H9 (cell line): ENCODE measurements around the gene SLC6A3. TPM values are rescaled to one million over a fixed set of nuclear protein-coding genes. Genes with fewer than 3 reads are reported as not detected.

ENCODE experiments used
- DNase-seq: peaks from one replicate; pipeline ENCODE4 v3.0.0-alpha.2; 2017
- H2AFZ ChIP-seq: one replicate; pipeline ENCODE4 v1.6.1; 2013; ENCODE audit warnings: mild to moderate bottlenecking, low read length, control low read depth, moderate library complexity
- H2AK5ac ChIP-seq: 2 replicates; pipeline ENCODE4 v1.6.1; 2013; ENCODE audit warnings: low read length, control low read depth, mixed read lengths; ENCODE audit not compliant: insufficient read length
- H2BK120ac ChIP-seq: one replicate; pipeline ENCODE4 v1.6.1; 2013; ENCODE audit warnings: low read depth, mild to moderate bottlenecking, low read length, control low read depth, inconsistent platforms; ENCODE audit not compliant: poor library complexity, severe bottlenecking
- H2BK12ac ChIP-seq: 2 replicates; pipeline ENCODE4 v1.6.1; 2013; ENCODE audit warnings: low read length, control low read depth, mixed read lengths, low read depth; ENCODE audit not compliant: insufficient read length
- H2BK15ac ChIP-seq: 2 replicates; pipeline ENCODE4 v1.6.1; 2013; ENCODE audit warnings: low read depth, low read length, control low read depth
- H2BK20ac ChIP-seq: one replicate; pipeline ENCODE4 v1.6.1; 2013; ENCODE audit warnings: low read depth, mild to moderate bottlenecking, low read length, control low read depth, inconsistent platforms; ENCODE audit not compliant: poor library complexity, severe bottlenecking
- H2BK5ac ChIP-seq: 2 replicates; pipeline ENCODE4 v1.6.1; 2013; ENCODE audit warnings: low read length, control low read depth, mixed read lengths; ENCODE audit not compliant: insufficient read length
- H3K14ac ChIP-seq: 2 replicates; pipeline ENCODE4 v1.6.1; 2013; ENCODE audit warnings: low read length, control low read depth; ENCODE audit not compliant: insufficient read depth
- H3K18ac ChIP-seq: 2 replicates; pipeline ENCODE4 v1.6.1; 2013; ENCODE audit warnings: low read depth, mild to moderate bottlenecking, mixed read lengths, low read length, control low read depth; ENCODE audit not compliant: insufficient read length
- H3K23ac ChIP-seq: 2 replicates; pipeline ENCODE4 v1.6.1; 2013; ENCODE audit warnings: low read length, control low read depth, mixed read lengths, low read depth; ENCODE audit not compliant: insufficient read length
- H3K23me2 ChIP-seq: 2 replicates; pipeline ENCODE4 v1.6.1; 2013; ENCODE audit warnings: low read depth, mild to moderate bottlenecking, mixed read lengths, low read length, control low read depth; ENCODE audit not compliant: insufficient read length, poor library complexity, severe bottlenecking
- H3K27ac ChIP-seq: 2 replicates; pipeline ENCODE4 v1.5.1; 2013; ENCODE audit warnings: low read length, control low read depth, mixed read lengths, low read depth; ENCODE audit not compliant: insufficient read length
- H3K27me3 ChIP-seq: 2 replicates; pipeline ENCODE4 v1.6.1; 2013; ENCODE audit warnings: low read length, control low read depth, inconsistent platforms; ENCODE audit not compliant: insufficient read depth
- H3K4ac ChIP-seq: 2 replicates; pipeline ENCODE4 v1.6.1; 2013; ENCODE audit warnings: low read depth, mild to moderate bottlenecking, control low read depth, inconsistent platforms, low read length, moderate library complexity
- H3K4me1 ChIP-seq: 2 replicates; pipeline ENCODE4 v1.6.1; 2013; ENCODE audit warnings: low read length, control low read depth, inconsistent platforms; ENCODE audit not compliant: insufficient read depth
- H3K4me2 ChIP-seq: 2 replicates; pipeline ENCODE4 v1.6.1; 2013; ENCODE audit warnings: low read length, control low read depth, mixed read lengths; ENCODE audit not compliant: insufficient read length, insufficient read depth
- H3K56ac ChIP-seq: 2 replicates; pipeline ENCODE4 v1.6.1; 2013; ENCODE audit warnings: low read depth, mild to moderate bottlenecking, mixed read lengths, low read length, control low read depth; ENCODE audit not compliant: insufficient read length
- H3K79me1 ChIP-seq: 2 replicates; pipeline ENCODE4 v1.6.1; 2013; ENCODE audit warnings: low read depth, mild to moderate bottlenecking, moderate library complexity, low read length, control low read depth, inconsistent platforms; ENCODE audit not compliant: insufficient read depth, poor library complexity, severe bottlenecking
- H3K79me2 ChIP-seq: 2 replicates; pipeline ENCODE4 v1.6.1; 2013; ENCODE audit warnings: low read length, control low read depth, inconsistent platforms; ENCODE audit not compliant: insufficient read depth
- H3K9ac ChIP-seq: 2 replicates; pipeline ENCODE4 v1.6.1; 2013; ENCODE audit warnings: low read length, control low read depth, mixed read lengths; ENCODE audit not compliant: insufficient read length; ENCODE audit errors: extremely low read depth
- H3K9me3 ChIP-seq: one replicate; pipeline ENCODE4 v1.6.1; 2013; ENCODE audit warnings: low read depth, low read length, inconsistent platforms; ENCODE audit not compliant: control insufficient read depth
- H3T11ph ChIP-seq: one replicate; pipeline ENCODE4 v1.6.1; 2013; ENCODE audit warnings: mild to moderate bottlenecking, low read length, control low read depth, inconsistent platforms
- H4K20me1 ChIP-seq: one replicate; pipeline ENCODE4 v1.6.1; 2013; ENCODE audit not compliant: control insufficient read depth, insufficient read length, insufficient read depth
- H4K5ac ChIP-seq: 2 replicates; pipeline ENCODE4 v1.6.1; 2013; ENCODE audit warnings: low read depth, mild to moderate bottlenecking, mixed read lengths, low read length, control low read depth; ENCODE audit not compliant: insufficient read length
- H4K8ac ChIP-seq: replicated peaks from 2 replicates; pipeline ENCODE4 v1.6.1; 2013; ENCODE audit warnings: low read length, control low read depth, mixed read lengths, low read depth; ENCODE audit not compliant: insufficient read length
- H4K91ac ChIP-seq: 2 replicates; pipeline ENCODE4 v1.6.1; 2013; ENCODE audit warnings: low read depth, mild to moderate bottlenecking, moderate library complexity, mixed read lengths, low read length, control low read depth; ENCODE audit not compliant: insufficient read length
- H3K27ac Mint-ChIP-seq, 3 experiments: 2 replicates in 2 of 3; 3 replicates in 1 of 3; pipeline ENCODE4 v1.8.0; 2020 to 2021; ENCODE audit warnings: mixed read lengths in 3 of 3, mild to moderate bottlenecking in 1 of 3, moderate library complexity in 1 of 3
- H3K27me3 Mint-ChIP-seq: 2 replicates; pipeline ENCODE4 v1.8.0; 2021; ENCODE audit warnings: low read depth, mild to moderate bottlenecking, moderate library complexity, mixed read lengths
- H3K36me3 Mint-ChIP-seq, 3 experiments: 2 replicates in 2 of 3; 3 replicates in 1 of 3; pipeline ENCODE4 v1.8.0; 2020 to 2021; ENCODE audit warnings: low read depth in 3 of 3, mixed read lengths in 3 of 3; ENCODE audit not compliant: insufficient read depth in 1 of 3
- H3K4me1 Mint-ChIP-seq, 2 experiments: 2 replicates each; pipeline ENCODE4 v1.8.0; 2020; ENCODE audit warnings: mixed read lengths in 2 of 2
- H3K4me3 Mint-ChIP-seq, 2 experiments: 2 replicates in 1 of 2; 3 replicates in 1 of 2; pipeline ENCODE4 v1.8.0; 2020 to 2021; ENCODE audit warnings: mild to moderate bottlenecking in 2 of 2, mixed read lengths in 2 of 2, moderate library complexity in 1 of 2
- H3K9me3 Mint-ChIP-seq, 2 experiments: 2 replicates in 1 of 2; 3 replicates in 1 of 2; pipeline ENCODE4 v1.8.0; 2020; ENCODE audit warnings: mild to moderate bottlenecking in 2 of 2, mixed read lengths in 2 of 2, moderate library complexity in 1 of 2
- WGBS: extraction: QIAGEN DNeasy Blood & Tissue Kit; methylation state at CpG from one replicate; pipeline ENCODE4 v1.1.7; 2013; ENCODE audit warnings: missing lambda C conversion rate, low lambda C conversion rate, mixed read lengths; ENCODE audit not compliant: insufficient read length; ENCODE audit errors: extremely low coverage; 5-methylcytosine and 5-hydroxymethylcytosine counted together
- total RNA-seq: library from RNA; stranded (reverse); gene quantifications from 2 replicates; pipeline ENCODE4 v1.2.1, GENCODE V29; 2021
- TF ChIP-seq, protein P1 (sequence below): fragments of 200-600 bp; sonication (generic); conservative IDR thresholded peaks from 3 replicates; pipeline ENCODE4 v1.8.0; 2021; ENCODE audit warnings: antibody characterized with exemption, mild to moderate bottlenecking

Gene SLC6A3
- total RNA-seq, 1 experiment from 2014 or later = 0.61 TPM

DNA sequence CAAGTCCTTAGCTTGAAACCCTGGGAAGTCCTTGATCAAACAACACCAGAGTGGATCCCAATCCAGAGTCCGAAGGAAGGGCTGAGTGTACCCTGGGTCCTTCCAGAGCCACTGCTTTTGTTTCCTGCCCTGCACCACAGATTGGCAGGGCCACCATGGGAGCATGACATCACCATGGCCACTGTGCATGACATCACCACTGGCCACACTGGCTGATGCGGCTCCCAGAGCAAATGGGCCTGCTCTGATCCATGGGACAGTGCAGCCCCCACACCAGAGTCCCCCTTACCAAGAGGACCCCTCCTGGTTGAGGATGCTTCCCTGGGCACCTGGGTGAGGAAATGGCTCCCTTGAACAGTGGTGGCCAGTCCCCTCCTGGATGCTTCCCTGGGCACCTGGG, 9.9 kb downstream of the SLC6A3 start:
- no peak overlapping the region for H3T11ph ChIP-seq
- Mint-ChIP-seq H3K4me1 (peaks cover 4 to 7% of the 10 kb centered on the region in 2 experiments), H3K9me3 (peaks cover 20 to 26% of the 10 kb centered on the region in 2 experiments), H3K27ac (no peak overlapping the region), H3K36me3 (peaks cover 0 to 6% (median 4%) of the 10 kb centered on the region in 3 experiments; a peak in 4 of 7 replicates), H3K4me3 (no peak overlapping the region), H3K27me3 (peaks cover 40% of the 10 kb centered on the region)
- no peak overlapping the region for H2BK12ac ChIP-seq
- H2BK5ac ChIP-seq = no peak overlapping the region
- no peak overlapping the region for H2AFZ ChIP-seq
- no peak overlapping the region for H3K4me2 ChIP-seq
- no peak overlapping the region for H2BK15ac ChIP-seq
- H2BK120ac ChIP-seq = no peak overlapping the region
- peaks cover 4% of the 10 kb centered on the region for H4K20me1 ChIP-seq
- H3K27me3 ChIP-seq = no peaks in the 10 kb centered on the region
- no peak overlapping the region for H3K56ac ChIP-seq
- no peak overlapping the region for H4K5ac ChIP-seq
- TF ChIP-seq, protein P1, sequence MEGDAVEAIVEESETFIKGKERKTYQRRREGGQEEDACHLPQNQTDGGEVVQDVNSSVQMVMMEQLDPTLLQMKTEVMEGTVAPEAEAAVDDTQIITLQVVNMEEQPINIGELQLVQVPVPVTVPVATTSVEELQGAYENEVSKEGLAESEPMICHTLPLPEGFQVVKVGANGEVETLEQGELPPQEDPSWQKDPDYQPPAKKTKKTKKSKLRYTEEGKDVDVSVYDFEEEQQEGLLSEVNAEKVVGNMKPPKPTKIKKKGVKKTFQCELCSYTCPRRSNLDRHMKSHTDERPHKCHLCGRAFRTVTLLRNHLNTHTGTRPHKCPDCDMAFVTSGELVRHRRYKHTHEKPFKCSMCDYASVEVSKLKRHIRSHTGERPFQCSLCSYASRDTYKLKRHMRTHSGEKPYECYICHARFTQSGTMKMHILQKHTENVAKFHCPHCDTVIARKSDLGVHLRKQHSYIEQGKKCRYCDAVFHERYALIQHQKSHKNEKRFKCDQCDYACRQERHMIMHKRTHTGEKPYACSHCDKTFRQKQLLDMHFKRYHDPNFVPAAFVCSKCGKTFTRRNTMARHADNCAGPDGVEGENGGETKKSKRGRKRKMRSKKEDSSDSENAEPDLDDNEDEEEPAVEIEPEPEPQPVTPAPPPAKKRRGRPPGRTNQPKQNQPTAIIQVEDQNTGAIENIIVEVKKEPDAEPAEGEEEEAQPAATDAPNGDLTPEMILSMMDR = no peak
- H4K91ac ChIP-seq = no peak overlapping the region
- H3K23me2 ChIP-seq = no peaks in the 10 kb centered on the region
- H3K79me2 ChIP-seq = no peaks in the 10 kb centered on the region
- no peak overlapping the region for H3K27ac ChIP-seq
- H3K9ac ChIP-seq = no peak overlapping the region
- H3K9me3 ChIP-seq = peaks cover 7% of the 10 kb centered on the region
- H3K4me1 ChIP-seq = no peaks in the 10 kb centered on the region
- H3K79me1 ChIP-seq = no peaks in the 10 kb centered on the region
- no peak overlapping the region for H4K8ac ChIP-seq
- no peak overlapping the region for H3K4ac ChIP-seq
- H3K14ac ChIP-seq = no peak overlapping the region
- H2BK20ac ChIP-seq = no peak overlapping the region
- no CpG with 5 or more reads among the region's 2 CpGs for WGBS
- H3K18ac ChIP-seq = no peak overlapping the region
- no peak overlapping the region for H2AK5ac ChIP-seq
- no peak for DNase-seq
- no peak overlapping the region for H3K23ac ChIP-seq
